ENCODE measurements around the gene ICAM2.
"Not testable (repeated sequence)": the region's sequence is repeated elsewhere in the genome, so short reads cannot be mapped to it uniquely, and the experiment has no call there.

ICAM2 gene

DNA sequence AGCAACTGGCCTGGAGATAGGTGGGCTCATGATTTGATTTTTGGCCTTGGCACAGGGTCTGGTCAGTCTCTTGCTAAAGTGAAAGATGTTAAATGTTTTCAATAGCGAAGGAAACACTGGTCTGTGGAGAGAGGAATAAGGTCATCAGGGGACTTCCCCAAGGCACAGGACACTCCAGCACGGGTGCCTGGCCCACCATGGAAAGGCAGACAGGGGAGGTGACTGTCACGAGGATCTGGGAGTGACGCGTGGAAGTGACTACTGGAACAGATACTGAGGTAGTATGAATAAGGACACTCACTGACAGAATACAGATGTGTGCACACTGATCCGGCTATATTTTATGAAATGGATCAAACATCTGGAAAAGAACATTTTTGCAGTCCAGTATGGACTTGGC, 16.7 kb upstream of the ICAM2 start:
- Mint-ChIP-seq H3K4me3 (no peak overlapping the region), H3K9me3 (no peaks in the 10 kb centered on the region), H3K27me3 (no peaks in the 10 kb centered on the region), H3K36me3 (ENCODE audit: low read depth) (peaks cover 48% of the 10 kb centered on the region), H3K27ac (no peak overlapping the region), H3K4me1 (ENCODE audit: low read depth) (no peaks in the 10 kb centered on the region)
- intact Hi-C loops (cut with micrococcal nuclease): no loop called here

DNA sequence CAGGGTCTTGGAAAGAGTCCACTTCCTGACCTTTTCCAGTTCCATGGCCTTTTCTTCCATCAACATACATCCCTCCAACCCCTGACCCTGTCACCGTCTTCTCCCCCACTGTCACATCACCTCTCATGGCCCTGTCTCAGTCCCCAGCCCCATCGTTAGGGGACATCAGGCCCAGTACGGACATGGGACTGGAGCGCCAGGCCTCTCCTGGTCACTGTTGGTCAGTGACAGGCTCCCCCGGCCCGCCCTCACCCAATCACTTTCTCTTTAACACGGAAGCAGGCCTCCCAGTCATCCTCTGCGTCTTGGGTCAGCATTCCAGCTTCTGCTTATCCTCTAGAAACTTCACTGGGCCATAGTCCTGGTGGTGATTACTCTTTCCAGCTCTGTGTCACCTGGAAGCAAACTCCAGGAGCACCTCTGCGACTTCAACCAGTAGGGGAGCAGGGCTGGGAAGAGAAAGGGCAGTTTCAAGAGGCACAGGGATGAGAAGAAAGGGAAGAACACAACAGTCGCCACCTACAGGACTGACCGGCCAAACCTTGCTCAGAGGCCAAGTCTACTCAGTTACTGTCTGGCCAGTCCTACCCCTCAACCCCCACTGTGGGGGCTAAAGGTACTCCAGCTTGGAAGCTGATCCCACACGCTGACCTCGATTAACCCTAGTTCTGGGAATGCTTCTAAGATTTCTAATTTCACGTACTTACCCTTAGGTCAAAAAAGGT, 15.9 kb upstream of the ICAM2 start:
- no peaks in the 10 kb centered on the region for H3K9me3 Mint-ChIP-seq
- H3K27ac Mint-ChIP-seq: no peak overlapping the region
- intact Hi-C loops (cut with micrococcal nuclease): no loop called here
- H3K36me3 Mint-ChIP-seq (ENCODE audit: low read depth): peaks cover 40% of the 10 kb centered on the region
- H3K4me1 Mint-ChIP-seq (ENCODE audit: low read depth): no peaks in the 10 kb centered on the region
- H3K27me3 Mint-ChIP-seq: no peaks in the 10 kb centered on the region
- no peak overlapping the region for H3K4me3 Mint-ChIP-seq

GRCh38 chr17:64032081-64032480, 11.6 kb upstream of the ICAM2 start:
- Mint-ChIP-seq H3K27me3 (no peaks in the 10 kb centered on the region), H3K9me3 (no peaks in the 10 kb centered on the region), H3K4me1 (ENCODE audit: low read depth) (no peaks in the 10 kb centered on the region), H3K36me3 (ENCODE audit: low read depth) (peaks cover 7% of the 10 kb centered on the region), H3K27ac (no peak overlapping the region), H3K4me3 (no peak overlapping the region)
- intact Hi-C loops (cut with micrococcal nuclease): no loop called here

DNA sequence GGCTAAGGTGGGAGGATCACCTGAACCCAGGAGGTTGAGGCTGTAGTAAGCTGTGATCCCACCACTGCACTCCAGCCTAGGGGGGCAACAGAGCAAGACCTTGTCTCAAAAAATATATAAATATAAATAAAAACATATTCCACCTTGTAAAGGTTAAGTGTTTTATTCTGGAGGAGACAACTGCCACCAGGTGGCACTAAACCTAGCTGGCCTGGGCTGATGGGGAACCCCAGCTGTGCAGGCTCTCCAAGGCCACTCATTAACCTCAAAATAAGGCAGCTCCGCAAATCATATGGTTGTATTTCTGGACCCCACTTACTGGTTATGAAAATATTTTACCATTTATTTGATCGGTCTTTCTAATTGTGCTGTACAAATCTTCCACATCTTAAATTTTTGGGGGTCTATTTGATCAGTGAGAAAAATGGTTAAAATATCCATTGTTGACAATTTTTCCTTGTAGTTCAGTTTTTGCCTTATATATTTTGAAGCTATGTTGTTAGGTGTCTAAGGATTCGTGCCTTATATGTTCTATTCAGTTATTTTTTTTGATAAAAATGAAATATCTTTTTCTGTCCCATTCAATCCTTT, 8.5 kb upstream of the ICAM2 start:
- H3K27ac Mint-ChIP-seq: no peak overlapping the region
- H3K27me3 Mint-ChIP-seq: peaks cover 5% of the 10 kb centered on the region
- no peak overlapping the region for H3K4me3 Mint-ChIP-seq
- H3K9me3 Mint-ChIP-seq: no peaks in the 10 kb centered on the region
- H3K4me1 Mint-ChIP-seq (ENCODE audit: low read depth): peaks cover 9% of the 10 kb centered on the region
- no peaks in the 10 kb centered on the region for H3K36me3 Mint-ChIP-seq (ENCODE audit: low read depth)
- intact Hi-C loops (cut with micrococcal nuclease): loop anchor here (1.0 to 2.0 kb wide), 2 partner anchors 104 to 252 kb away; no protein-coding TSS in a partner anchor

GRCh38 chr17:64025732-64026294, 5.4 kb upstream of the ICAM2 start:
- Mint-ChIP-seq H3K4me1 (ENCODE audit: low read depth) (peaks cover 17% of the 10 kb centered on the region), H3K27ac (peak overlapping the region; percentile 23), H3K36me3 (ENCODE audit: low read depth) (no peaks in the 10 kb centered on the region), H3K4me3 (peak overlapping the region; percentile 71), H3K27me3 (peaks cover 5% of the 10 kb centered on the region), H3K9me3 (no peaks in the 10 kb centered on the region)
- intact Hi-C loops (cut with micrococcal nuclease): loop anchor here (1.0 to 2.0 kb wide), 3 partner anchors 107 to 113 kb away; no protein-coding TSS in a partner anchor

DNA sequence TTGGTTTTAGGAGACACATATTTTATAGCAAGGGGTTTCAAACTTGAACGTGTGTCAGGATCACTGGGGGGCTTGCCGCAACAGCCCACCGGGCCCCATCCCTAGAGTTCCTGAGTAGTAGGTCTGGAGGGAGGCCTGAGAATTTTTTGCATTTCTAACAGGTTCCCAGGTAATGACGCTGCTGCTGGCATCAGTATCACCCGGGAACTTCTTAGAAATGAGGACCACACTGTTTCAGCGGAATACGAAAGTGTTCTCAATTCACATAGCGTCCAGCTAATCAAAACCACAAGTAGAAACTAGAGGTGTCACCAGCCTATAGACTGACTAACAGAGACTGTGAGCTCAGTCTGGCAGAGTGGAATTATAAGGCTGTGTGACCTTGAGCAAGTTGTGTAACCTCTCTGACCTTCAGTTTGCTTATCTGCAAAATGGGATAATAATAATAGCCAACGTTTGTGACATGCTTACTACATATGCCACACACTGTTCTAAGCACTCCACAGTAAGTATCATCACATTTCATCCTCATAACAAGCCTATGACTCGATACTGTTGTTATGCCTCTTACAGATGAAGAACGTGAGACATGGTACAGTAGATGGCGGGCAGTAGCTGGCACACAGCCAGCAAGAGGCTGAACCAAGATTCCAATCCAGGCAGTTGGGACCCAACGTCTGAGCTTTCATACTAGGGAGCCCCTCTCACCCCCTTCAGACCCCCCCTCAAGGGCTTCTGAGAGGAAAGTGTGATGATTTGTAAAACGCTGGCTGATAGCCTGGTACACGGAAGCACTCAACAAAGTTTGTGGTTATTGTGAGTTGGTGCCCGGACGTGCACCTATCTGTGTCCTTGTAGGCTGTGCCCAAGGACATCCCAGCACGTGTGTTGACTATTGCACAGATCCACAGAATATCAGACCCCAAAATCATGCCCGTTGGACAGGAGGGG, 4.6 kb upstream of the ICAM2 start:
- H3K9me3 Mint-ChIP-seq: no peaks in the 10 kb centered on the region
- H3K27me3 Mint-ChIP-seq: peaks cover 5% of the 10 kb centered on the region
- H3K36me3 Mint-ChIP-seq (ENCODE audit: low read depth): no peaks in the 10 kb centered on the region
- no peak overlapping the region for H3K27ac Mint-ChIP-seq
- intact Hi-C loops (cut with micrococcal nuclease): loop anchor here (1.0 kb wide), 2 partner anchors 106 to 108 kb away; no protein-coding TSS in a partner anchor
- no peak overlapping the region for H3K4me3 Mint-ChIP-seq
- H3K4me1 Mint-ChIP-seq (ENCODE audit: low read depth): peaks cover 22% of the 10 kb centered on the region

DNA sequence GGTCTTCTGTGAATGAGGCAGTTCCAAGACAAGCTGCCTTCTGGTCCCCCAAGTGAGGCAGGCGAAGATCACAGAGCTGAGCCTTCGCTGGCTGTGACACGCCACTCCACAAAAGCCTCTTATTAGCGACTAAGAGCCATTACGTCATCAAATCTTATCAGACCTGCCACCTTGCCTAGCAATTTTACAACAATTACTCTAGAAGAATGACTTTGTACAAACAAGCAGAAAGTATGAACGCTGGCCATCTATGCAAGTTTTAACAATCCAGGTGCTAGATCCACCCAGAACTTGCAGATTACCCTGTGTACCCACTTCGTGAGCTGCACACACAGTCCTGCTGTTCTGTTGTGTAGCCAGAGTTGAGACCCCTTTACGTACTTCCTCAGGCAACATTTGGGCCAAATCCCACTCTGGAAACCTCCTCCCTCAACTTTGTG, 3.8 kb upstream of the ICAM2 start:
- H3K27ac Mint-ChIP-seq: no peak overlapping the region
- intact Hi-C loops (cut with micrococcal nuclease): no loop called here

GRCh38 chr17:64022611-64023063, 2.2 kb upstream of the ICAM2 start:
- H3K27me3 Mint-ChIP-seq: peaks cover 5% of the 10 kb centered on the region
- peaks cover 34% of the 10 kb centered on the region for H3K4me1 Mint-ChIP-seq (ENCODE audit: low read depth)
- no peaks in the 10 kb centered on the region for H3K36me3 Mint-ChIP-seq (ENCODE audit: low read depth)
- intact Hi-C loops (cut with micrococcal nuclease): no loop called here
- no peaks in the 10 kb centered on the region for H3K9me3 Mint-ChIP-seq
- H3K27ac Mint-ChIP-seq: peak overlapping the region; percentile 10
- no peak overlapping the region for H3K4me3 Mint-ChIP-seq

More for the DNA sequence above, 3.8 kb upstream of the ICAM2 start:
- Mint-ChIP-seq H3K27me3 (peaks cover 5% of the 10 kb centered on the region), H3K9me3 (no peaks in the 10 kb centered on the region), H3K4me3 (no peak overlapping the region), H3K4me1 (ENCODE audit: low read depth) (peaks cover 25% of the 10 kb centered on the region), H3K36me3 (ENCODE audit: low read depth) (no peaks in the 10 kb centered on the region)

- intact Hi-C loops (cut with micrococcal nuclease): loop anchor here (1.0 kb wide), 1 partner anchor 10 kb away; no protein-coding TSS in a partner anchor
- H3K27me3 Mint-ChIP-seq; H3K36me3 Mint-ChIP-seq (ENCODE audit: low read depth); H3K9me3 Mint-ChIP-seq: not testable (repeated sequence)
- peaks cover 55% of the 10 kb centered on the region for H3K4me1 Mint-ChIP-seq (ENCODE audit: low read depth)
- peak overlapping the region; percentile 90 for H3K27ac Mint-ChIP-seq
- peak overlapping the region; percentile 79 for H3K4me3 Mint-ChIP-seq
These were observed 877 bp downstream of the ICAM2 start for GRCh38 chr17:64019551-64019961.

- Mint-ChIP-seq H3K27ac (peak overlapping the region; percentile 51), H3K27me3 (no peaks in the 10 kb centered on the region), H3K36me3 (ENCODE audit: low read depth) (no peaks in the 10 kb centered on the region), H3K4me1 (ENCODE audit: low read depth) (peaks cover 62% of the 10 kb centered on the region), H3K9me3 (no peaks in the 10 kb centered on the region), H3K4me3 (no peak overlapping the region)
- intact Hi-C loops (cut with micrococcal nuclease): no loop called here
These were observed 3.0 kb downstream of the ICAM2 start for GRCh38 chr17:64017381-64017980.

GRCh38 chr17:64016974-64017373, 3.5 kb downstream of the ICAM2 start:
- peaks cover 62% of the 10 kb centered on the region for H3K4me1 Mint-ChIP-seq (ENCODE audit: low read depth)
- H3K9me3 Mint-ChIP-seq: no peaks in the 10 kb centered on the region
- no peaks in the 10 kb centered on the region for H3K27me3 Mint-ChIP-seq
- intact Hi-C loops (cut with micrococcal nuclease): no loop called here
- peak overlapping the region; percentile 67 for H3K27ac Mint-ChIP-seq
- H3K4me3 Mint-ChIP-seq: no peak overlapping the region
- no peaks in the 10 kb centered on the region for H3K36me3 Mint-ChIP-seq (ENCODE audit: low read depth)

GRCh38 chr17:64016231-64016784, 4.1 kb downstream of the ICAM2 start:
- H3K4me3 Mint-ChIP-seq: no peak overlapping the region
- peak overlapping the region; percentile 67 for H3K27ac Mint-ChIP-seq
- H3K4me1 Mint-ChIP-seq (ENCODE audit: low read depth): peaks cover 59% of the 10 kb centered on the region
- H3K36me3 Mint-ChIP-seq (ENCODE audit: low read depth): no peaks in the 10 kb centered on the region
- H3K9me3 Mint-ChIP-seq: no peaks in the 10 kb centered on the region
- no peaks in the 10 kb centered on the region for H3K27me3 Mint-ChIP-seq
- intact Hi-C loops (cut with micrococcal nuclease): no loop called here

DNA sequence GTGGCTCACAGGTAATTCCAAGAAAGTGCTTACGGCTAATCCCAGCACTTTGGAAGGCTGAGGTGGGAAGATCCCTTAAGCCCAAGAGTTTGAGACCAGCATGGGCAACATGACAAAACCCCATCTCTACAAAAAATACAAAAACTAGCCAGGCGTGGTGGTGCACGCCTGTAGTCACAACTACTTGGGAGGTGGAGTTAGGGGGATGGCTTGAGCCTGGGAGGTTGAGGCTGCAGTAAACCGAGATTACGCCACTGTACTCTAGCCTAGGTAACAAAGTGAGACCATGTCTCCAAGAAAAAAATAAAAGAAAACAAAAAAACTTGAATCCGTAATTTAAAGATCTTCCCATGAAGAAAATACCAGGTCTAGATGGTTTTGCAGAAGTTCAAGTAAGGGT, 5.0 kb downstream of the ICAM2 start:
- Mint-ChIP-seq H3K9me3 (no peaks in the 10 kb centered on the region), H3K4me3 (no peak overlapping the region), H3K27me3 (no peaks in the 10 kb centered on the region), H3K4me1 (ENCODE audit: low read depth) (peaks cover 51% of the 10 kb centered on the region), H3K27ac (peak overlapping the region; percentile 89), H3K36me3 (ENCODE audit: low read depth) (no peaks in the 10 kb centered on the region)
- intact Hi-C loops (cut with micrococcal nuclease): no loop called here

All from dendritic cell treated with granulocyte-macrophage colony-stimulating factor and Interleukin-4, amounts not matched to agents 40 ng/mL and 50 ng/mL, for 4 days (primary cell).